Measurements from ENCODE around the gene OXNAD1. TPM values are rescaled to one million over a fixed set of nuclear protein-coding genes. Genes with fewer than 3 reads are reported as not detected.
A peak's percentile ranks its signal among the peaks of the same experiment; 100 is the strongest.

OXNAD1 gene
- total and polyA plus RNA-seq, 2 experiments from 2014 or later, result 9.8 to 10.8 TPM

GRCh38 chr3:16343101-16343500, 78.1 kb downstream of the OXNAD1 start:
- no peak for DNase-seq
- Histone ChIP-seq H4K20me1 (ENCODE audit: insufficient read depth) (no peaks in the 10 kb centered on the region), H3K27ac (no peak overlapping the region), H3K27me3 (replicated peaks; ENCODE audit: insufficient read depth) (no peaks in the 10 kb centered on the region), H2AFZ (no peak overlapping the region), H3K9me3 (ENCODE audit: low read depth) (no peaks in the 10 kb centered on the region), H3K4me2 (ENCODE audit: unreplicated experiment) (no peak overlapping the region), H3K4me3 (no peak overlapping the region), H3K79me2 (ENCODE audit: insufficient read depth) (no peaks in the 10 kb centered on the region; the same call in 1 of the 2 replicates), H3K36me3 (ENCODE audit: low read depth) (no peaks in the 10 kb centered on the region), H3K4me1 (ENCODE audit: insufficient read depth) (peaks cover 14% of the 10 kb centered on the region), H3K9ac (no peak overlapping the region), H3F3A (ENCODE audit: insufficient read depth) (peaks cover 21% of the 10 kb centered on the region), H3K9me2 (ENCODE audit: insufficient read depth) (no peaks in the 10 kb centered on the region)
- TF ChIP-seq EZH2 (IDR thresholded peaks at IDR 0.05; ENCODE audit: insufficient read depth, poor library complexity, severe bottlenecking), result no peak
- TF ChIP-seq EZH2phosphoT487 (IDR thresholded peaks at IDR 0.05; ENCODE audit: insufficient read depth, low read depth), result no peak
- WGBS, 2 experiments (ENCODE audit: low coverage in 1 of 2, low lambda C conversion rate in 2 of 2, missing lambda C conversion rate in 2 of 2), result 94 to 95% methylated on average over 1 of the region's 1 CpG
- in situ Hi-C loops (cut with MboI), result no loop called here

DNA sequence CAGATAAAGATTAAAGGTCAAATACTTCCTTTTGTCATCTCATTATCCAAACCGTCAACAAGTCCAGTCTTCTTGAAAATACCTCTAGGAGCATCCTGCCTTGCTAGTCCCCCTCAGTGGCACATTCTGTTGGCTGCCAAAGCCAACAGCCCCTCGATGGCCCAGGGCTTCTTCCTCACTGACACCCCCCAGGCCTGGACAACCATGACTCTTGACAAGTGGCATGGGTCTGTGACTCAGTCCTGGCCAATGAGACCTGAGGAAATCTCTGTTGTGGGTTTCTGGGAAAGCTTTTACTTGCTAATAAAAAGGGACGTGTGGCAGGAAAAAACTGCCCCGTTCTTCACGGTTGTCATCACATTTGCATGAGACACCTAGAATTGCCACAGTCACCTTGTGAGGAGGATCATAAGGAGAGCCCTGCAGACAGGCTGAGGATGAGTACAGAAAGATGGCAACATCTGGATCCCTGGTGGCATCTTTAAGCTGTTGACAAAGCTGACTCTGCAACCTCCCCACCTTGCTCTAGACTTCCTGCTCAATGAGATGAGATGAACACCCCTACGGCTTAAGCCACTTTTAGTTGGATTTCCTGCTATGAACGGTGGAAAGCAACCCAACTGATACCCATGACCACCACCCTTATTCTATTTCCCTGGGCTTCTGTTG, 81.5 kb downstream of the OXNAD1 start:
- TF ChIP-seq EZH2phosphoT487 (IDR thresholded peaks at IDR 0.05; ENCODE audit: insufficient read depth, low read depth), result no peak
- no peak for TF ChIP-seq EZH2 (IDR thresholded peaks at IDR 0.05; ENCODE audit: insufficient read depth, poor library complexity, severe bottlenecking)
- in situ Hi-C loops (cut with MboI), result no loop called here
- no peaks in the 10 kb centered on the region for H4K20me1 ChIP-seq (ENCODE audit: insufficient read depth)
- no peak overlapping the region for H2AFZ ChIP-seq
- H3K9ac ChIP-seq, result no peak overlapping the region
- DNase-seq, result no peak
- no peaks in the 10 kb centered on the region for H3K27me3 ChIP-seq (replicated peaks; ENCODE audit: insufficient read depth)
- no peaks in the 10 kb centered on the region for H3K9me3 ChIP-seq (ENCODE audit: low read depth)
- H3K9me2 ChIP-seq (ENCODE audit: insufficient read depth), result no peaks in the 10 kb centered on the region
- H3K27ac ChIP-seq, result no peak overlapping the region
- H3K4me3 ChIP-seq, result no peak overlapping the region
- H3K4me2 ChIP-seq (ENCODE audit: unreplicated experiment), result no peak overlapping the region
- no peaks in the 10 kb centered on the region; the same call in 1 of the 2 replicates for H3K79me2 ChIP-seq (ENCODE audit: insufficient read depth)
- peaks cover 27% of the 10 kb centered on the region for H3F3A ChIP-seq (ENCODE audit: insufficient read depth)
- H3K36me3 ChIP-seq (ENCODE audit: low read depth), result no peaks in the 10 kb centered on the region
- peaks cover 22% of the 10 kb centered on the region for H3K4me1 ChIP-seq (ENCODE audit: insufficient read depth)
- 95 to 98% methylated on average over 7 of the region's 7 CpGs for WGBS, 2 experiments (ENCODE audit: low coverage in 1 of 2, low lambda C conversion rate in 2 of 2, missing lambda C conversion rate in 2 of 2)

DNA sequence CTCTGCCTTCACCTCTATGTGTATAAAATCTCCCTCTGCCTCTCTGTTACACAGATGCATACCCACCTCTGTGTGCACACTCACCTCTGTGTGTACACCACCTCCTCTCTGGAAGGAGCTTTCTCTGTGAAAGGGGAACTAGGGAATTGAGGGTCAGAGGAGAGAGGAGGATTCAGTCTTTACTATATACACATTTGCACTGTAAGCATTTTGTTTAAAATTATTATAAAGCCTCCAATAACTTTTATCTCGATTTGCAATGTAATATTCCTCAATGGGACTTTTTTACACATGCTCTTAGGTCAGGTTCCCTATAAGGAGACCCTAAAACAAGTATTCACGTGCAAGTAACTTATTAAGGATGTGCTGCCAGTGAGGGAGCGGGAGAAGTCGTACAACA, 82.5 kb downstream of the OXNAD1 start:
- H3K27ac ChIP-seq, result no peak overlapping the region
- no peak overlapping the region for H3K4me3 ChIP-seq
- peaks cover 29% of the 10 kb centered on the region for H3K4me1 ChIP-seq (ENCODE audit: insufficient read depth)
- no peaks in the 10 kb centered on the region for H3K27me3 ChIP-seq (replicated peaks; ENCODE audit: insufficient read depth)
- WGBS, 2 experiments (ENCODE audit: low coverage in 1 of 2, low lambda C conversion rate in 2 of 2, missing lambda C conversion rate in 2 of 2), result 96 to 98% methylated on average over 4 of the region's 4 CpGs
- H3K9me3 ChIP-seq (ENCODE audit: low read depth), result no peaks in the 10 kb centered on the region
- no peak overlapping the region for H2AFZ ChIP-seq
- in situ Hi-C loops (cut with MboI), result no loop called here
- DNase-seq, result no peak
- H4K20me1 ChIP-seq (ENCODE audit: insufficient read depth), result no peaks in the 10 kb centered on the region
- TF ChIP-seq EZH2 (IDR thresholded peaks at IDR 0.05; ENCODE audit: insufficient read depth, poor library complexity, severe bottlenecking) (no peak), EZH2phosphoT487 (IDR thresholded peaks at IDR 0.05; ENCODE audit: insufficient read depth, low read depth) (no peak)
- no peaks in the 10 kb centered on the region for H3K79me2 ChIP-seq (ENCODE audit: insufficient read depth)
- H3K4me2 ChIP-seq (ENCODE audit: unreplicated experiment), result no peak overlapping the region
- H3K9ac ChIP-seq, result no peak overlapping the region
- H3F3A ChIP-seq (ENCODE audit: insufficient read depth), result peaks cover 34% of the 10 kb centered on the region
- H3K36me3 ChIP-seq (ENCODE audit: low read depth), result no peaks in the 10 kb centered on the region
- no peaks in the 10 kb centered on the region for H3K9me2 ChIP-seq (ENCODE audit: insufficient read depth)

- H3K4me3 ChIP-seq, result no peak overlapping the region
- no peaks in the 10 kb centered on the region for H3K9me2 ChIP-seq (ENCODE audit: insufficient read depth)
- peak; percentile 87 for DNase-seq
- no peaks in the 10 kb centered on the region for H3K79me2 ChIP-seq (ENCODE audit: insufficient read depth)
- TF ChIP-seq EZH2 (IDR thresholded peaks at IDR 0.05; ENCODE audit: insufficient read depth, poor library complexity, severe bottlenecking) (no peak), EZH2phosphoT487 (IDR thresholded peaks at IDR 0.05; ENCODE audit: insufficient read depth, low read depth) (no peak)
- no peak overlapping the region for H2AFZ ChIP-seq
- WGBS, 2 experiments (ENCODE audit: low coverage in 1 of 2, low lambda C conversion rate in 2 of 2, missing lambda C conversion rate in 2 of 2), result 27 to 35% methylated on average over 2 of the region's 2 CpGs
- peaks cover 29% of the 10 kb centered on the region for H3K4me1 ChIP-seq (ENCODE audit: insufficient read depth)
- H3K4me2 ChIP-seq (ENCODE audit: unreplicated experiment), result peak overlapping the region; percentile 61
- in situ Hi-C loops (cut with MboI), result no loop called here
- peaks cover 34% of the 10 kb centered on the region for H3F3A ChIP-seq (ENCODE audit: insufficient read depth)
- no peak overlapping the region for H3K9ac ChIP-seq
- H3K9me3 ChIP-seq (ENCODE audit: low read depth), result no peaks in the 10 kb centered on the region
- no peaks in the 10 kb centered on the region for H3K27me3 ChIP-seq (replicated peaks; ENCODE audit: insufficient read depth)
- H4K20me1 ChIP-seq (ENCODE audit: insufficient read depth), result no peaks in the 10 kb centered on the region
- no peaks in the 10 kb centered on the region for H3K36me3 ChIP-seq (ENCODE audit: low read depth)
- H3K27ac ChIP-seq, result peak overlapping the region; percentile 55
Measured at GRCh38 chr3:16349986-16350596, 85.1 kb downstream of the OXNAD1 start.

Measured in GM23248 (cell line).